SHP77 (cell line): ENCODE results near the gene GART.
"Not testable (repeated sequence)": the region's sequence is repeated elsewhere in the genome, so short reads cannot be mapped to it uniquely, and the experiment has no call there.

Source experiments
- DNase-seq, 2 experiments: peaks; one replicate each; lab custom pipeline; 2025; lab: John Stamatoyannopoulos, UW

GART gene

DNA sequence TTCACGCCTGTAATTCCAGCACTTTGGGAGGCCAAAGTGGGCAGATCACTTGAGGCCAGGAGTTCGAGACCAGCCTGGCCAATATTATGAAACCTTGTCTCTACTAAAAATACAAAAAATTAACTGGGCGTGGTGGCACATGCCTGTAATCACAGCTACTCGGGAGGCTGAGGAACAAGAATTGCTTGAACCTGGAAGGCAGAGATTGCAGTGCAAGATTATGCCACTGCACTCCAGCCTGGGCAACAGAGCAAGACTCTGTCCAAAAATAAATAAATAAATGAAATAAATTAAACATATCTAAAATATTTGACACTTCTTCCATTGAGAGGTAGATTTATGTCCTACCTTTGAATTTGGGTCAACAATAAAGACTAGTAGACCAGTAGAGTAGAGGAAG, 72.7 kb downstream of the GART start:
- not testable (repeated sequence) for DNase-seq

DNA sequence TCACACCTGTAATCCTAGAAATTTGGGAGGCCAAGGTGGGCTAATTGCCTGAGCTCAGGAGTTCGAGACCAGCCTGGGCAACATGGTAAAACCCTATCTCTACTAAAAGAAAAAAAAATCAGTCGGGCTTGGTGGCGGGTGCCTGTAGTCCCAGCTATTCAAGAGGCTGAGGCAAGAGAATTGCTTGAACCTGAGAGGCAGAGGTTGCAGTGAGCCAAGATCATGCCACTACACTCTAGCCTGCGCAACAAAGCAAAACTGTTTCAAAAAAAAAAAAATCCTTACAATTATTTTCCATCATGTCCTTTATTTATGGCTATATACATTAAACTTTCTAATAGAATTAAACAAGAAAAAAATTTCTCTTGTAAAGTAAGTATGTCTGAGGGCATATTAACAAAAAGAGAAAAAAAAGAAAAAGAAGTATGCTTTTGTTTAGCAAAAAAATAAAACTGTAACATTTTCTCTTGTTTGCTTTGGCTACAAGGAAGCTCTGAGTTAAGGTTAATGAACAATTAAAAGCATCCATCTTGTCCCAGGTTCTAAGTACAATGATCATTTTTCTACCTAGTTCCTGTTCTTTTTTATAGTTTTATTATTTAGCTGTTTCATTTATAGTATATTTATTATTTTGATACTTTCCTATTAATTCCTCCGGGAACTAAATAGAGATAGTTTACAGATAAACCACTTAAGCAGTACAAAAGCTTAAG, 80.2 kb downstream of the GART start:
- DNase-seq, result no peak

DNA sequence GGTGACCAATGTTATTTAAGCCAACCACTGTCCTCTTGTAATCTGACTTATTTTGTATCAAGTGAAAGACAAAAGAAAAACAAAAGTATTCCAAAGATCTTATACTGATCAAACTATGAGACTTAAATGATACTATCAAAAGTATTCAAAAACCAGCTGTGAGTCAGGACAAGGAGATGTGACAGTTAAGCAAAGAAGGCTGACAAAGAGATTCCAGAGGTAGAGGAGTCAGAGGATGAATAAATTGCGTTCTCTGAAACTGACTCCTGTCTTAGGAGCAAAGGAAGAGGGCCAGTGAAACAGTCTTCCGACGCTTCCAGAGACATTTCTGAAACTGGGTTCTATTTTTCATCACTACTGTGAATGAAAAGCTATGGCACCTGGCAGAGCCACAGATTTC, 83.1 kb downstream of the GART start:
- no peak for DNase-seq

DNA sequence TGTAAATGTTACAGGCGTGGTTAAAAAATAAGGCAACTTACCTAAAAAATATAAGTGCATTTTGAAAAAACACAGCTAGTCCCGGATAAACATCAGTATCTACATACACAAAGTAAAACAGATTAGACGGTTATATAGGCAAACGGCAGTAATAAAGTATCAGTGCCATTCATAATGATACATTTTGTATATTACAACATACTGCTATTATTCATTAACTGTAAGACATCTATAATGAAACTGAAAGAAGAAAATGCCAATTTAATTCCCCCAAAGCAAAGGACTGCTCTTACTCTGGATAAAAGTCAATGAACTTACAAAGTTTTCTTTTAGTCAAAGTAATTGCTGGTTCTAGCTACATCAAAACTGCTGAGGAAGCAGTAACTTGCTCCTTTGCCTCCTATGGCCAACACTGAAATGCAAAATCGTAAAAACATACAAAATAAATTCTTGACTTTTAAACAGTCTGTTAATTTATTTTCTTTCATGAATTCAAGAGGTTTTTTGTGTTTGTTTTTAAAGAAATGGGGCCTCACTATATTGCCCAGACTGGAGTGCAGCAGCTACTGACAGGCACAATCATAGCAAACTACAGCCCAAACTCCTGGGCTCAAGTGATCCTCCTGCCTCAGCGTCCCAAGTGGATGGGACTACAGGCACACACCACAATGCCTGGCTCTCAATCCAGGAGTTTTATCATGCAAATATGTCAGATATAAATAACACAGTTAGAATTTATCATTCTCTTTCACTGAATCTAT, 86.1 kb downstream of the GART start:
- no peak for DNase-seq
